NCI-H2029 (cell line): ENCODE results near the gene GABPB2.
A peak's percentile ranks its signal among the peaks of the same experiment; 100 is the strongest.

Source experiments
- DNase-seq: peaks from one replicate; lab custom pipeline; 2025; lab: John Stamatoyannopoulos, UW

Gene GABPB2

DNA sequence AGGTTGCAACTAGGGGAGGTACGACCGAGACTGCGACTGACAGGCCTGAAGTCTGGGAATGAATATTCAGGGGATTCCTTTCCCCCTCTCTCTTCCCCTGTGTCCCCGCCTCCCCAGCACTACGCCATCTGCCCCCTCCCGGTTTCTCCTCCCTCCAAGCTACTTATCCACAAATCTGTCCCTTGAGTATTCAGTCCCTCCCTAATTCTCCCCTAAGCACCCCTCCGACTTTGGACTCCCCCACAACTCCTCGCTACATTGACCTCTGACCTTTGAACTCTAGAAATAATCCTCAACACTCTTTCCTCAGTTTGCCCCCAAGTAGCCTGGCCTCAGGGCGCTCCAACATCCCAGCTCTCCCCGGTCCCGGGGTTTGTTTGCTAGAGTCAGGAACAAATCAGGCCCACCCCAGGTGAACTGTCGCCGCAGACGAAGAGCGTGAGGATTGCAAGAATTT lies 94.7 kb downstream of the GABPB2 start:
- no peak for DNase-seq

GRCh38 chr1:151165738-151166504 lies 95.4 kb downstream of the GABPB2 start, which contains the start of the genes LYSMD1 and SCNM1:
TSS of gene LYSMD1 (minus strand) at chr1:151165902. CDS start at chr1:151165258, 644 bp downstream.
TSS of gene SCNM1 (plus strand) at chr1:151166144. CDS start at chr1:151166153, 9 bp downstream.
- DNase-seq: peak; percentile 97

DNA sequence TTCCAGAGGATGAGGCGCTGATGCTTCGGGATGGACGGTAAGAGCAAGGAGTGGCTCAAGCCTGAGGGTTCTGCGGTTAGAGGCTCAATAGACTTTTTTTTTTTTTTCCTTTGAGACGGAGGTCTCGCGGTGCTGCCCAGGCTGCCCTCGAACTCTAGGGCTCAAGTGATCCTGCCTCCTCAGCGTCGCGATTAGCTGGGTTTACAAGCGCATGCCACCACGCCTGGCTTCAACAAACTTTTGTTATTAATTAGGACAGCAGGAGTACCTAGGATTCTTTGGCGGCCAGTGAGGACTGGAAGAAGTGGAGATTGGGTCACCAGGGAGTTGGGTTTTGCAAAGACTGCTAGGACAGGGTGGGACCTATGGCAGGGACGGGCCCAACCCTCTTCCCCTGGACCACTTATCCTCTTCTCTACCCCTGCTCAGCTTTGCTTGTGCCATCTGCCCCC lies 96.0 kb downstream of the GABPB2 start:
- no peak for DNase-seq

DNA sequence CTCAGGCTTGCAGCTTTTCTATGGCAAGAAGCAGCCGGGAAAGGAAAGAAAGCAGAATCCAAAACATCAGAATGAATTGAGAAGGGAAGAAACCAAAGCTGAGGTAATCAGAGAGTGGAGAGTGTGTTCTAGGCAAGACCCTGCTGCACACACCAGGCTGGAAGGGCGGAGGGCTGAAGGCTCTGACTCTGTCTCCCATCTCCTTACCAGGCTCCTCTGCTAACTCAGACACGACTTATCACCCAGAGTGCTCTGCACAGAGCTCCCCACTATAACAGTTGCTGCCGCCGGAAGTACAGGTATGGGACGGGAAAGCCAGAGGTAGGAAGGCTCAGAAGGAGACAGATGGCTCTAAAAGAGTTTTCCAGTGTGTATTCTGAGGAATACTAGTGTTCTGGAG lies 96.6 kb downstream of the GABPB2 start:
- DNase-seq: no peak

DNA sequence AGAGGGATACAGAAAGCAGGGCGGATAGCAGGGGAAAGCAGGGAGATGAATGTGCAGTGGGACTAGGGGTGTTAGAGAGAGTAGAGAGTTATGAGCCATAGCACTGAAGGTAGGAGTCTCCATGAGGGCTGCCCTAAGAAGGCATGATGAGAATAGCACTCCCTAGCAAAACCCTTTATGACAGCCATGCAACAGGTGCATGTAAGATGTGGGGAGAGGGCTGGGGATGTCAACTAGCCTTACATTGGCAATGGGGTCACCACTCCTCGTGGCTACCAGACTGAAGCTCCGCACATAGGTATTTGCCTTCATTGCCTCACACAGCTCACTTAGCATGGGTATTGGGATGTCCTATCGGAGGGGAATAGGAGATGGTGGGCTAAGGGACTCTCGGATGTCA lies 100.6 kb downstream of the GABPB2 start:
- no peak for DNase-seq
